ENCODE measurements around the gene TPSB2.

The TPSB2 gene

GRCh38 chr16:1208239-1208830 is 21.6 kb downstream of the TPSB2 start:
- POLR2A ChIA-PET = no interaction called here
- Histone ChIP-seq H3K27me3 (replicated peaks in 2 of 5; ENCODE audit: control insufficient read depth in 4 of 5, insufficient read depth in 5 of 5, low read length in 4 of 5) (no peaks in the 10 kb centered on the region), H3K4me3 (ENCODE audit: control insufficient read depth in 1 of 7, extremely low read depth in 1 of 7, insufficient read depth in 4 of 7, low read depth in 2 of 7, low read length in 6 of 7) (no peak overlapping the region), H3K36me3 (ENCODE audit: control insufficient read depth in 4 of 4, insufficient read depth in 4 of 4, low read length in 3 of 4) (no peaks in the 10 kb centered on the region), H3K4me1 (ENCODE audit: control extremely low read depth in 1 of 4, control insufficient read depth in 4 of 4, insufficient read depth in 4 of 4, low read length in 3 of 4) (peaks cover 0 to 3% (median 0%) of the 10 kb centered on the region in 4 experiments), H3K9me3 (ENCODE audit: control extremely low read depth in 1 of 5, control insufficient read depth in 4 of 5, insufficient read depth in 2 of 5, low read depth in 1 of 5, low read length in 4 of 5) (no peaks in the 10 kb centered on the region), H3K27ac (ENCODE audit: insufficient read depth in 1 of 2, low read depth in 1 of 2, low read length in 2 of 2, poor library complexity in 1 of 2, severe bottlenecking in 2 of 2) (no peak overlapping the region)
- peak in 2 of 3 donors; percentile 22 to 38 for DNase-seq
- WGBS (ENCODE audit: insufficient coverage) = 73% methylated on average over 22 of the region's 22 CpGs
- CTCF ChIA-PET = interaction anchor here (1.2 kb wide), 1 partner anchor 12 kb away, joined by 4 read pairs; no protein-coding TSS in a partner anchor

- no peak overlapping the region for H3K27ac ChIP-seq (ENCODE audit: insufficient read depth in 1 of 2, low read depth in 1 of 2, low read length in 2 of 2, poor library complexity in 1 of 2, severe bottlenecking in 2 of 2)
- peaks cover 0 to 3% (median 0%) of the 10 kb centered on the region in 4 experiments for H3K4me1 ChIP-seq (ENCODE audit: control extremely low read depth in 1 of 4, control insufficient read depth in 4 of 4, insufficient read depth in 4 of 4, low read length in 3 of 4)
- ChIA-PET CTCF (no interaction called here), POLR2A (no interaction called here)
- no peaks in the 10 kb centered on the region for H3K9me3 ChIP-seq (ENCODE audit: control extremely low read depth in 1 of 5, control insufficient read depth in 4 of 5, insufficient read depth in 2 of 5, low read depth in 1 of 5, low read length in 4 of 5)
- WGBS (ENCODE audit: insufficient coverage) = 85% methylated on average over 5 of the region's 16 CpGs
- no peaks in the 10 kb centered on the region for H3K36me3 ChIP-seq (ENCODE audit: control insufficient read depth in 4 of 4, insufficient read depth in 4 of 4, low read length in 3 of 4)
- no peaks in the 10 kb centered on the region for H3K27me3 ChIP-seq (replicated peaks in 2 of 5; ENCODE audit: control insufficient read depth in 4 of 5, insufficient read depth in 5 of 5, low read length in 4 of 5)
- no peak overlapping the region for H3K4me3 ChIP-seq (ENCODE audit: control insufficient read depth in 1 of 7, extremely low read depth in 1 of 7, insufficient read depth in 4 of 7, low read depth in 2 of 7, low read length in 6 of 7)
- no peak for DNase-seq
These were observed 23.2 kb downstream of the TPSB2 start for GRCh38 chr16:1206786-1207185.

- DNase-seq = no peak
- Histone ChIP-seq H3K27ac (ENCODE audit: insufficient read depth in 1 of 2, low read depth in 1 of 2, low read length in 2 of 2, poor library complexity in 1 of 2, severe bottlenecking in 2 of 2) (no peak overlapping the region), H3K4me3 (ENCODE audit: control insufficient read depth in 1 of 7, extremely low read depth in 1 of 7, insufficient read depth in 4 of 7, low read depth in 2 of 7, low read length in 6 of 7) (no peak overlapping the region), H3K27me3 (replicated peaks in 2 of 5; ENCODE audit: control insufficient read depth in 4 of 5, insufficient read depth in 5 of 5, low read length in 4 of 5) (no peaks in the 10 kb centered on the region), H3K4me1 (ENCODE audit: control extremely low read depth in 1 of 4, control insufficient read depth in 4 of 4, insufficient read depth in 4 of 4, low read length in 3 of 4) (peaks cover 0 to 3% (median 0%) of the 10 kb centered on the region in 4 experiments), H3K36me3 (ENCODE audit: control insufficient read depth in 4 of 4, insufficient read depth in 4 of 4, low read length in 3 of 4) (no peaks in the 10 kb centered on the region), H3K9me3 (ENCODE audit: control extremely low read depth in 1 of 5, control insufficient read depth in 4 of 5, insufficient read depth in 2 of 5, low read depth in 1 of 5, low read length in 4 of 5) (no peaks in the 10 kb centered on the region)
- 83% methylated on average over 7 of the region's 9 CpGs for WGBS (ENCODE audit: insufficient coverage)
- CTCF ChIA-PET = no interaction called here
- POLR2A ChIA-PET = no interaction called here
These were observed 23.7 kb downstream of the TPSB2 start for GRCh38 chr16:1206326-1206725.

- no peak overlapping the region for H3K27ac ChIP-seq (ENCODE audit: insufficient read depth in 1 of 2, low read depth in 1 of 2, low read length in 2 of 2, poor library complexity in 1 of 2, severe bottlenecking in 2 of 2)
- ChIA-PET CTCF (no interaction called here), POLR2A (no interaction called here)
- peaks cover 0 to 3% (median 0%) of the 10 kb centered on the region in 4 experiments for H3K4me1 ChIP-seq (ENCODE audit: control extremely low read depth in 1 of 4, control insufficient read depth in 4 of 4, insufficient read depth in 4 of 4, low read length in 3 of 4)
- 91% methylated on average over 10 of the region's 21 CpGs for WGBS (ENCODE audit: insufficient coverage)
- H3K9me3 ChIP-seq (ENCODE audit: control extremely low read depth in 1 of 5, control insufficient read depth in 4 of 5, insufficient read depth in 2 of 5, low read depth in 1 of 5, low read length in 4 of 5) = no peaks in the 10 kb centered on the region
- no peak overlapping the region for H3K4me3 ChIP-seq (ENCODE audit: control insufficient read depth in 1 of 7, extremely low read depth in 1 of 7, insufficient read depth in 4 of 7, low read depth in 2 of 7, low read length in 6 of 7)
- no peak for DNase-seq
- no peaks in the 10 kb centered on the region for H3K36me3 ChIP-seq (ENCODE audit: control insufficient read depth in 4 of 4, insufficient read depth in 4 of 4, low read length in 3 of 4)
- no peaks in the 10 kb centered on the region for H3K27me3 ChIP-seq (replicated peaks in 2 of 5; ENCODE audit: control insufficient read depth in 4 of 5, insufficient read depth in 5 of 5, low read length in 4 of 5)
These were observed 25.1 kb downstream of the TPSB2 start for GRCh38 chr16:1204933-1205332.

- POLR2A ChIA-PET = no interaction called here
These were observed 27.7 kb downstream of the TPSB2 start for GRCh38 chr16:1202274-1202673.

GRCh38 chr16:1201444-1201843 is 28.5 kb downstream of the TPSB2 start:
- Histone ChIP-seq H3K27ac (ENCODE audit: insufficient read depth in 1 of 2, low read depth in 1 of 2, low read length in 2 of 2, poor library complexity in 1 of 2, severe bottlenecking in 2 of 2) (no peak overlapping the region), H3K36me3 (ENCODE audit: control insufficient read depth in 4 of 4, insufficient read depth in 4 of 4, low read length in 3 of 4) (no peaks in the 10 kb centered on the region), H3K27me3 (replicated peaks in 2 of 5; ENCODE audit: control insufficient read depth in 4 of 5, insufficient read depth in 5 of 5, low read length in 4 of 5) (peaks cover 0 to 7% (median 0%) of the 10 kb centered on the region in 5 experiments), H3K4me3 (ENCODE audit: control insufficient read depth in 1 of 7, extremely low read depth in 1 of 7, insufficient read depth in 4 of 7, low read depth in 2 of 7, low read length in 6 of 7) (no peak overlapping the region), H3K4me1 (ENCODE audit: control extremely low read depth in 1 of 4, control insufficient read depth in 4 of 4, insufficient read depth in 4 of 4, low read length in 3 of 4) (no peaks in the 10 kb centered on the region), H3K9me3 (ENCODE audit: control extremely low read depth in 1 of 5, control insufficient read depth in 4 of 5, insufficient read depth in 2 of 5, low read depth in 1 of 5, low read length in 4 of 5) (no peaks in the 10 kb centered on the region)
- ChIA-PET CTCF (no interaction called here), POLR2A (no interaction called here)
- no peak for DNase-seq
- WGBS (ENCODE audit: insufficient coverage) = 95% methylated on average over 25 of the region's 25 CpGs

More at GRCh38 chr16:1202274-1202673, 27.7 kb downstream of the TPSB2 start:
- Histone ChIP-seq H3K4me3 (ENCODE audit: control insufficient read depth in 1 of 7, extremely low read depth in 1 of 7, insufficient read depth in 4 of 7, low read depth in 2 of 7, low read length in 6 of 7) (no peak overlapping the region), H3K36me3 (ENCODE audit: control insufficient read depth in 4 of 4, insufficient read depth in 4 of 4, low read length in 3 of 4) (no peaks in the 10 kb centered on the region), H3K9me3 (ENCODE audit: control extremely low read depth in 1 of 5, control insufficient read depth in 4 of 5, insufficient read depth in 2 of 5, low read depth in 1 of 5, low read length in 4 of 5) (no peaks in the 10 kb centered on the region), H3K27ac (ENCODE audit: insufficient read depth in 1 of 2, low read depth in 1 of 2, low read length in 2 of 2, poor library complexity in 1 of 2, severe bottlenecking in 2 of 2) (no peak overlapping the region), H3K4me1 (ENCODE audit: control extremely low read depth in 1 of 4, control insufficient read depth in 4 of 4, insufficient read depth in 4 of 4, low read length in 3 of 4) (no peaks in the 10 kb centered on the region), H3K27me3 (replicated peaks in 2 of 5; ENCODE audit: control insufficient read depth in 4 of 5, insufficient read depth in 5 of 5, low read length in 4 of 5) (peaks cover 0 to 7% (median 0%) of the 10 kb centered on the region in 5 experiments)
- CTCF ChIA-PET = no interaction called here
- WGBS (ENCODE audit: insufficient coverage) = 95% methylated on average over 17 of the region's 18 CpGs
- no peak for DNase-seq

GRCh38 chr16:1200014-1200627 is 29.9 kb downstream of the TPSB2 start:
- no peak for DNase-seq
- CTCF ChIA-PET = no interaction called here
- 96% methylated on average over 38 of the region's 38 CpGs for WGBS (ENCODE audit: insufficient coverage)

More at GRCh38 chr16:1200014-1200627, 29.9 kb downstream of the TPSB2 start:
- Histone ChIP-seq H3K27me3 (replicated peaks in 2 of 5; ENCODE audit: control insufficient read depth in 4 of 5, insufficient read depth in 5 of 5, low read length in 4 of 5) (peaks cover 0 to 14% (median 0%) of the 10 kb centered on the region in 5 experiments), H3K36me3 (ENCODE audit: control insufficient read depth in 4 of 4, insufficient read depth in 4 of 4, low read length in 3 of 4) (no peaks in the 10 kb centered on the region), H3K4me3 (ENCODE audit: control insufficient read depth in 1 of 7, extremely low read depth in 1 of 7, insufficient read depth in 4 of 7, low read depth in 2 of 7, low read length in 6 of 7) (no peak overlapping the region), H3K4me1 (ENCODE audit: control extremely low read depth in 1 of 4, control insufficient read depth in 4 of 4, insufficient read depth in 4 of 4, low read length in 3 of 4) (no peaks in the 10 kb centered on the region), H3K27ac (ENCODE audit: insufficient read depth in 1 of 2, low read depth in 1 of 2, low read length in 2 of 2, poor library complexity in 1 of 2, severe bottlenecking in 2 of 2) (no peak overlapping the region), H3K9me3 (ENCODE audit: control extremely low read depth in 1 of 5, control insufficient read depth in 4 of 5, insufficient read depth in 2 of 5, low read depth in 1 of 5, low read length in 4 of 5) (no peaks in the 10 kb centered on the region)
- POLR2A ChIA-PET = no interaction called here

Measured in common myeloid progenitor, CD34-positive (primary cell).